ENCODE data around the gene SCN2A.

SCN2A gene

DNA sequence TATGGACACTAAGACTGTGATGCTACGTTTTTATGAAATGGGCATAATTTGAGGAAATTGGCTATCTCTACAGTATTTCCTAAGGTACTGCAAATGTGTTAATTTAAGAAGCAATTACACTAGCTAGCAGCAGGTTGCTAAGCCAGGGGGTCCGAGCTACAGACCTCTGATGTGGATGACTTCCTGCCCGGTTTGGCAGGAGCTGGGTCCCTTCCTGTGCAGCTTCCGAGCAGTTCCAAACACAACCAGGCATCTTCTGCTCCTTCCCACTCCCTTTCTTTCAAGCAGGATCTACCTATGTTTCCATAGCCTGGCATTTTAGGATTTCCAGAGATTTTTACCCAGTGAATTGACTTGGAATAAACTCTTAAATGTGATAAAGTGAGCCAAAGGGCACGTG lies 55.7 kb downstream of the SCN2A start:
- ChIA-PET CTCF (interaction anchor here (0.8 to 2.2 kb wide), 8 partner anchors 10 to 560 kb away, joined by 3 to 8 read pairs (median 4); partner anchors contain the start of gene SCN2A), POLR2A (no interaction called here)
- DNase-seq (ENCODE audit: extremely low spot score), result no peak

DNA sequence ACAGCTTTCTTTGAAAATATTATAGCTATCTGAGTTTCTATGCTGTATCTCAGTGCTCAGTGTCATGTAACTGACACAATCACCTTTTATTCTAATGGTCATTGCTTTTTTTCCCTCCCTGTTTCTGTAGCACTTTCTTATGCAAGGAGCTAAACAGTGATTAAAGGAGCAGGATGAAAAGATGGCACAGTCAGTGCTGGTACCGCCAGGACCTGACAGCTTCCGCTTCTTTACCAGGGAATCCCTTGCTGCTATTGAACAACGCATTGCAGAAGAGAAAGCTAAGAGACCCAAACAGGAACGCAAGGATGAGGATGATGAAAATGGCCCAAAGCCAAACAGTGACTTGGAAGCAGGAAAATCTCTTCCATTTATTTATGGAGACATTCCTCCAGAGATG lies 56.4 kb downstream of the SCN2A start:
- ChIA-PET CTCF (interaction anchor here (0.8 to 1.3 kb wide), 5 partner anchors 9 to 560 kb away, joined by 3 to 4 read pairs (median 3); no protein-coding TSS in a partner anchor), POLR2A (no interaction called here)
- TF ChIP-seq, protein P1, sequence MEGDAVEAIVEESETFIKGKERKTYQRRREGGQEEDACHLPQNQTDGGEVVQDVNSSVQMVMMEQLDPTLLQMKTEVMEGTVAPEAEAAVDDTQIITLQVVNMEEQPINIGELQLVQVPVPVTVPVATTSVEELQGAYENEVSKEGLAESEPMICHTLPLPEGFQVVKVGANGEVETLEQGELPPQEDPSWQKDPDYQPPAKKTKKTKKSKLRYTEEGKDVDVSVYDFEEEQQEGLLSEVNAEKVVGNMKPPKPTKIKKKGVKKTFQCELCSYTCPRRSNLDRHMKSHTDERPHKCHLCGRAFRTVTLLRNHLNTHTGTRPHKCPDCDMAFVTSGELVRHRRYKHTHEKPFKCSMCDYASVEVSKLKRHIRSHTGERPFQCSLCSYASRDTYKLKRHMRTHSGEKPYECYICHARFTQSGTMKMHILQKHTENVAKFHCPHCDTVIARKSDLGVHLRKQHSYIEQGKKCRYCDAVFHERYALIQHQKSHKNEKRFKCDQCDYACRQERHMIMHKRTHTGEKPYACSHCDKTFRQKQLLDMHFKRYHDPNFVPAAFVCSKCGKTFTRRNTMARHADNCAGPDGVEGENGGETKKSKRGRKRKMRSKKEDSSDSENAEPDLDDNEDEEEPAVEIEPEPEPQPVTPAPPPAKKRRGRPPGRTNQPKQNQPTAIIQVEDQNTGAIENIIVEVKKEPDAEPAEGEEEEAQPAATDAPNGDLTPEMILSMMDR (IDR thresholded peaks at IDR 0.05; ENCODE audit: control extremely low read depth, extremely low read depth, low read depth, missing control alignments), result no peak
- DNase-seq (ENCODE audit: extremely low spot score), result no peak

More for the DNA sequence above, 55.7 kb downstream of the SCN2A start:
- TF ChIP-seq, protein P1 (IDR thresholded peaks at IDR 0.05; ENCODE audit: control extremely low read depth, extremely low read depth, low read depth, missing control alignments), result no peak

GRCh38 chr2:165305391-165306096 lies 66.3 kb downstream of the SCN2A start:
- POLR2A ChIA-PET, result no interaction called here
- CTCF ChIA-PET, result interaction anchor here (1.0 kb wide), 1 partner anchor 10 kb away, joined by 3 read pairs; no protein-coding TSS in a partner anchor
- TF ChIP-seq, protein P1 (IDR thresholded peaks at IDR 0.05; ENCODE audit: control extremely low read depth, extremely low read depth, low read depth, missing control alignments), result no peak
- DNase-seq (ENCODE audit: extremely low spot score), result no peak

DNA sequence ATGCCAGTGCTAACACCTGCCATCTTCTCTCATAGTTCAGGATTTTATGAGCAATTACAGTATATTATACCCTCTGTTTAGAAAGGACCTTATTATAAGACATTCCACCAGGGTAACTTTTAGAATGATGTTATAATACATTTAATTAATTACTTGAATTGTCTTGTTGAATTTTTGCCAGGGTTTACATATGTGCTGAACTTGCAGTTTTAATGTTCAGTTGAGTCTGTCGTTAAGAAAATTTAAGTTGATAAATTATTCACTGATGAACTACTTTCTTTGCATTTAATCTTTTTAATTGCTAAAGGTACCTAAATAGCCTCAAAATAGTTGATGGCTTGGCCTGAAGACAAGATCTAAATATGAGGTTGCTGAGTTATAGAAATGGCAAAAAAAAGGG lies 68.1 kb downstream of the SCN2A start:
- POLR2A ChIA-PET, result no interaction called here
- no peak for DNase-seq (ENCODE audit: extremely low spot score)
- CTCF ChIA-PET, result no interaction called here
- TF ChIP-seq, protein P1 (IDR thresholded peaks at IDR 0.05; ENCODE audit: control extremely low read depth, extremely low read depth, low read depth, missing control alignments), result no peak

GRCh38 chr2:165311949-165312348 lies 72.7 kb downstream of the SCN2A start:
- ChIA-PET CTCF (interaction anchor here (0.9 to 2.4 kb wide), 7 partner anchors 10 to 94 kb away, joined by 3 to 7 read pairs (median 5); no protein-coding TSS in a partner anchor), POLR2A (no interaction called here)
- TF ChIP-seq, protein P1 (IDR thresholded peaks at IDR 0.05; ENCODE audit: control extremely low read depth, extremely low read depth, low read depth, missing control alignments), result no peak
- DNase-seq (ENCODE audit: extremely low spot score), result no peak

GRCh38 chr2:165312999-165313398 lies 73.8 kb downstream of the SCN2A start:
- DNase-seq (ENCODE audit: extremely low spot score), result no peak
- ChIA-PET CTCF (interaction anchor here (0.9 to 2.4 kb wide), 5 partner anchors 9 to 95 kb away, joined by 3 to 7 read pairs (median 5); no protein-coding TSS in a partner anchor), POLR2A (no interaction called here)
- TF ChIP-seq, protein P1 (IDR thresholded peaks at IDR 0.05; ENCODE audit: control extremely low read depth, extremely low read depth, low read depth, missing control alignments), result no peak

Data from GM10248 (cell line).